Neural progenitor cell (in vitro differentiated cells): ENCODE data around the gene SLC25A12.

Source experiments
- CTCF ChIP-seq: fragments of 200-600 bp; sonication (generic); IDR thresholded peaks from 2 replicates; pipeline ENCODE4 v1.5.1; 2017; ENCODE audit warnings: antibody characterized with exemption, mild to moderate bottlenecking
- EZH2 ChIP-seq: fragments of 200-600 bp; sonication (generic); IDR thresholded peaks from 2 replicates; pipeline ENCODE4 v1.6.1; 2017; ENCODE audit warnings: antibody characterized with exemption, mild to moderate bottlenecking, moderate library complexity
- EZH2phosphoT487 ChIP-seq: fragments of 200-600 bp; sonication (generic); IDR thresholded peaks from 2 replicates; pipeline ENCODE4 v1.6.1; 2017; ENCODE audit warnings: antibody characterized with exemption

DNA sequence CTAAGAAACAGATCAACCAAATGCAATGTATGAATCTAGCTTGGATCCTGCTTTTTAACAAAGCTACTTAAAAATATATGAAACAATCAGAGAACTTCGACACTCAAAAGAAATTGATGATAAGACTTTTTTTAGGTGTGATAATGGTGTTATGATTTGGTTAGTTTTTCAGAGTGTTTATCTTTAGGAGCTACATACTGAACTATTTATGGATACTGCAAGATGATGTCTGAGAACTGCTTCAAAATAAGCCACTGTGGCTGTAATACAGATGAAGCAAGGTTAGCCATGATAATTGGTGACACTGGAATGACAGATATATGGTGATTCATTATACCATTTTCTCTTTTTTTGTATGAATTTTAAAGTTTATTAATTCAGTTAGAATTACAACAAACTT lies 14.2 kb downstream of the SLC25A12 start:
- TF ChIP-seq CTCF, result no peak
- TF ChIP-seq EZH2, result no peak
- TF ChIP-seq EZH2phosphoT487, result no peak
